ENCODE measurements around the gene BCL2L12. TPM values are rescaled to one million over a fixed set of nuclear protein-coding genes. Genes with fewer than 3 reads are reported as not detected.

The BCL2L12 gene
- total RNA-seq, 1 experiment from 2014 or later = 145 TPM

GRCh38 chr19:49641688-49642491 is 23.8 kb upstream of the BCL2L12 start, which contains the start of gene SCAF1:
SCAF1 (plus strand) TSS chr19:49642209; CDS start chr19:49645027, 2,818 bp downstream.
- Histone ChIP-seq H3K4me1 (ENCODE audit: insufficient read depth, low read length) (no peaks in the 10 kb centered on the region; the same call in 1 of the 2 replicates), H2AFZ (ENCODE audit: low read length) (no peak within 1 kb of the TSS), H3K9ac (ENCODE audit: extremely low read depth, insufficient read length, low read length) (peak within 1 kb of the TSS; percentile 98), H3K9me3 (ENCODE audit: control insufficient read depth, low read depth, low read length) (no peaks in the 10 kb centered on the region), H2BK120ac (ENCODE audit: low read depth, low read length, poor library complexity, severe bottlenecking) (peak within 1 kb of the TSS; percentile 62), H3K23me2 (ENCODE audit: insufficient read length, low read depth, low read length, poor library complexity, severe bottlenecking) (peaks cover 20% of the 10 kb centered on the region), H2BK12ac (ENCODE audit: insufficient read length, low read depth, low read length) (peak within 1 kb of the TSS; percentile 29), H2BK20ac (ENCODE audit: low read depth, low read length, poor library complexity, severe bottlenecking) (no peak within 1 kb of the TSS), H3K4me2 (ENCODE audit: insufficient read depth, insufficient read length, low read length) (peak within 1 kb of the TSS; percentile 94), H3K23ac (ENCODE audit: insufficient read length, low read depth, low read length) (no peak within 1 kb of the TSS), H4K5ac (ENCODE audit: insufficient read length, low read depth, low read length) (no peak within 1 kb of the TSS), H3K56ac (ENCODE audit: insufficient read length, low read depth, low read length) (no peak within 1 kb of the TSS), H3K18ac (ENCODE audit: insufficient read length, low read depth, low read length) (peak within 1 kb of the TSS; percentile 87), H4K8ac (replicated peaks; ENCODE audit: insufficient read length, low read depth, low read length) (no peak within 1 kb of the TSS), H3K79me2 (ENCODE audit: insufficient read depth, low read length) (peaks cover 9% of the 10 kb centered on the region), H3K27me3 (ENCODE audit: insufficient read depth, low read length) (no peaks in the 10 kb centered on the region), H2AK5ac (ENCODE audit: insufficient read length, low read length) (no peak within 1 kb of the TSS), H3K4ac (ENCODE audit: low read depth, low read length) (peak within 1 kb of the TSS; percentile 63; the same call in 1 of the 2 replicates), H2BK15ac (ENCODE audit: low read depth, low read length) (no peak within 1 kb of the TSS), H4K91ac (ENCODE audit: insufficient read length, low read depth, low read length) (no peak within 1 kb of the TSS), H3K79me1 (ENCODE audit: insufficient read depth, low read depth, low read length, poor library complexity, severe bottlenecking) (peaks cover 13% of the 10 kb centered on the region), H2BK5ac (ENCODE audit: insufficient read length, low read length) (peak within 1 kb of the TSS; percentile 83), H3K14ac (ENCODE audit: insufficient read depth, low read length) (peak within 1 kb of the TSS; percentile 89), H4K20me1 (ENCODE audit: control insufficient read depth, insufficient read depth, insufficient read length) (no peaks in the 10 kb centered on the region), H3K27ac (ENCODE audit: insufficient read length, low read depth, low read length) (peak within 1 kb of the TSS; percentile 89), H3T11ph (ENCODE audit: low read length) (peak within 1 kb of the TSS; percentile 85)
- Mint-ChIP-seq H3K27me3 (ENCODE audit: low read depth) (peaks cover 13% of the 10 kb centered on the region), H3K4me1 (peaks cover 48 to 62% of the 10 kb centered on the region in 2 experiments), H3K27ac (peak within 1 kb of the TSS; percentile 99 to 100 (median 100)), H3K9me3 (no peaks in the 10 kb centered on the region; a peak in 1 of 5 replicates), H3K36me3 (ENCODE audit: insufficient read depth in 1 of 3, low read depth in 3 of 3) (peaks cover 19 to 32% (median 21%) of the 10 kb centered on the region in 3 experiments), H3K4me3 (peak within 1 kb of the TSS; percentile 94 to 99)
- no CpG with 5 or more reads among the region's 87 CpGs for WGBS (ENCODE audit: extremely low coverage, insufficient read length, low lambda C conversion rate)
- TF ChIP-seq CTCF (conservative IDR thresholded peaks at IDR 0.05) = no peak
- DNase-seq = peak; percentile 100
